ENCODE measurements around the gene FN3K. TPM values are rescaled to one million over a fixed set of nuclear protein-coding genes. Genes with fewer than 3 reads are reported as not detected.

The FN3K gene
- total RNA-seq, 1 donor from 2014 or later = 5.8 TPM

DNA sequence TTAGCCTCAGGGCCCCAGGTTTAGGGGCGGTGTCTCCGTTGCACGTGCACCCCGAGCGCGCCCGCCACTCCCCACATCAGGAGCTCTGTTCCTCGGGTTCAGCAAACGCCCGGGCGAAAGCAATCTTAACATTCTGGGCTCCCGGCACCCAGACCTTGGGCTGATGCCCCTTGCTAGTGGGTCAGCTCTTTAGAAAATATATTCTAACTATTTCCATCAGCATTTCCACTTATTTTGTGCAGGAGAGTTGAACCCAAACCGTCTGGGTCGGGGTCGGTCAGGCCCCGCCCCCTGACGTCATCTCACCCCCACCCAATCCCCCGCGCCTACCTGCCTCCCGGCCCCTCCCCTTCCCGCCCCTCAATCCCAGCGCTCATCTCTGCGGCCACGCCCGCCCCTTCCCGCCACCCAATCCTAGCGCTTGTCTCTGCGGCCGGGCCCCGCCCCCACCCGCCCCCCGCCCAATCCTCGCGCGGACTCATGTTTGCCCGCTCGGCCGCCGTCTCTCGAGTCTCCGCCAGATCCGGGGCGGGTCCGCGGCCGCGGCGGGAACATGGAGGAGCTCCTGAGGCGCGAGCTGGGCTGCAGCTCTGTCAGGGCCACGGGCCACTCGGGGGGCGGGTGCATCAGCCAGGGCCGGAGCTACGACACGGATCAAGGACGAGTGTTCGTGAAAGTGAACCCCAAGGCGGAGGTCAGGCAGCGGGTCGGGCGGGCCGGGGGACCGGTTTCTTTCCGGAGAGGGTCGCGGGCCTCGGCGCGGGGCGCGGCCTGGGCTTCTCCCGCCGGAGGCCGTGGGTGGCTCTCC is 19.0 kb upstream of the FN3K start, which contains the start of gene FN3KRP:
Gene FN3KRP (plus strand): TSS at position 504 of the 808 bp plus-strand sequence. CDS start 50 bp downstream, at position 554.
- peak within 1 kb of the TSS; percentile 84 for H3K4me3 ChIP-seq (ENCODE audit: low read depth, low read length)
- no peaks in the 10 kb centered on the region for H3K27me3 ChIP-seq (ENCODE audit: control insufficient read depth, insufficient read depth, low read length)
- TF ChIP-seq, protein P1, sequence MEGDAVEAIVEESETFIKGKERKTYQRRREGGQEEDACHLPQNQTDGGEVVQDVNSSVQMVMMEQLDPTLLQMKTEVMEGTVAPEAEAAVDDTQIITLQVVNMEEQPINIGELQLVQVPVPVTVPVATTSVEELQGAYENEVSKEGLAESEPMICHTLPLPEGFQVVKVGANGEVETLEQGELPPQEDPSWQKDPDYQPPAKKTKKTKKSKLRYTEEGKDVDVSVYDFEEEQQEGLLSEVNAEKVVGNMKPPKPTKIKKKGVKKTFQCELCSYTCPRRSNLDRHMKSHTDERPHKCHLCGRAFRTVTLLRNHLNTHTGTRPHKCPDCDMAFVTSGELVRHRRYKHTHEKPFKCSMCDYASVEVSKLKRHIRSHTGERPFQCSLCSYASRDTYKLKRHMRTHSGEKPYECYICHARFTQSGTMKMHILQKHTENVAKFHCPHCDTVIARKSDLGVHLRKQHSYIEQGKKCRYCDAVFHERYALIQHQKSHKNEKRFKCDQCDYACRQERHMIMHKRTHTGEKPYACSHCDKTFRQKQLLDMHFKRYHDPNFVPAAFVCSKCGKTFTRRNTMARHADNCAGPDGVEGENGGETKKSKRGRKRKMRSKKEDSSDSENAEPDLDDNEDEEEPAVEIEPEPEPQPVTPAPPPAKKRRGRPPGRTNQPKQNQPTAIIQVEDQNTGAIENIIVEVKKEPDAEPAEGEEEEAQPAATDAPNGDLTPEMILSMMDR (IDR thresholded peaks at IDR 0.05; ENCODE audit: insufficient read depth, low read length, poor library complexity, severe bottlenecking) = no peak
- H3K36me3 ChIP-seq (ENCODE audit: control insufficient read depth, insufficient read depth, low read length) = no peaks in the 10 kb centered on the region
- DNase-seq (ENCODE audit: low read depth) = peak; percentile 61

DNA sequence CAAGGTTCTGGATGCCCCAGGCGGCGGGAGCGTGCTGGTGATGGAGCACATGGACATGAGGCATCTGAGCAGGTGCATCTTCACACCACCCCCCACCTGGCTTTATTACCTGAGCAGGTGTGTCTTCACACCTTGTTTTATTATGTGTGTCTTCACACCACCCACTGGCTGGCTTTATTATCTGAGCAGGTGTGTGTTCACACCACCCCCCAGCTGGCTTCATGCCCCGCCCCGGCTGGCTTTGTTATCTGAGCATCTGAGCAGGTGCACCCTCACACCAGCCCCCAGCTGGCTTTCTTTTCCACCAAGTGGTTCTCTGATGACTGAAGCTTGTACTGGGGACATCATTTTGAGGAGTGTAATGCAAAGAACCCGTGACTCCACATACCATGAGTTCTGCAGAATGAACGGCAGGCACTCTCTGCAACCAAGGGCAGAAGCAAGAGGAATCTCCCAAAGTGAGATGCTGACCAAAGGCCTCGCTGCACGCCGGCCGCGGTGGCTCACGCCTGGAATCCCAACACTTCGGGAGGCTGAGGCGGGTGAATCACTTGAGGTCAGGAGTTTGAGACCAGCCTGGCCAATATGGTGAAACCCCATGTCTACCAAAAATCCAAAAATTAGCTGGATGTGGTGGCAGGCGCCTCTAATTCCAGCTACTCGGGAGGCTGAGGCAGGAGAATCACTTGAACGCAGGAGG is 16.3 kb upstream of the FN3K start:
- no peaks in the 10 kb centered on the region for H3K27me3 ChIP-seq (ENCODE audit: control insufficient read depth, insufficient read depth, low read length)
- DNase-seq (ENCODE audit: low read depth) = no peak
- peaks cover 1% of the 10 kb centered on the region for H3K36me3 ChIP-seq (ENCODE audit: control insufficient read depth, insufficient read depth, low read length)
- TF ChIP-seq, protein P1 (IDR thresholded peaks at IDR 0.05; ENCODE audit: insufficient read depth, low read length, poor library complexity, severe bottlenecking) = no peak
- H3K4me3 ChIP-seq (ENCODE audit: low read depth, low read length) = no peak overlapping the region

DNA sequence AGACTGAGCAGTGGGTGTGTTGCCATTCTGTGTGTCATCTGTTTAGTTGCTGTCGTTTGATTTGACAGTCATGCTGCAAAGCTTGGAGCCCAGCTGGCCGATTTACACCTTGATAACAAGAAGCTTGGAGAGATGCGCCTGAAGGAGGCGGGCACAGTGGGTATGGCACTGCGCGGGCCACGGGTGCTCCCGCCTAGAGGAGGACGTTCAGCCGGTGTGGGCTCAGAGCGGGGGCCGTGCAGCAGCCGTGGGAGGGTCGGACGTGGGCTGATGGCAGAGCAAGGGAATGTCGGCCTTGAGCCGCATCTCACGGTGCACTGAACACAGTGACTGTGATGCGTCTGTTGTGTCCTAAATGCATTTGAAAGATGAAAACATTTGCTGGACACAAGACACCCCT is 15.2 kb upstream of the FN3K start:
- no peak for DNase-seq (ENCODE audit: low read depth)
- H3K36me3 ChIP-seq (ENCODE audit: control insufficient read depth, insufficient read depth, low read length) = peaks cover 1% of the 10 kb centered on the region
- TF ChIP-seq, protein P1 (IDR thresholded peaks at IDR 0.05; ENCODE audit: insufficient read depth, low read length, poor library complexity, severe bottlenecking) = no peak
- H3K27me3 ChIP-seq (ENCODE audit: control insufficient read depth, insufficient read depth, low read length) = no peaks in the 10 kb centered on the region
- H3K4me3 ChIP-seq (ENCODE audit: low read depth, low read length) = no peak overlapping the region

DNA sequence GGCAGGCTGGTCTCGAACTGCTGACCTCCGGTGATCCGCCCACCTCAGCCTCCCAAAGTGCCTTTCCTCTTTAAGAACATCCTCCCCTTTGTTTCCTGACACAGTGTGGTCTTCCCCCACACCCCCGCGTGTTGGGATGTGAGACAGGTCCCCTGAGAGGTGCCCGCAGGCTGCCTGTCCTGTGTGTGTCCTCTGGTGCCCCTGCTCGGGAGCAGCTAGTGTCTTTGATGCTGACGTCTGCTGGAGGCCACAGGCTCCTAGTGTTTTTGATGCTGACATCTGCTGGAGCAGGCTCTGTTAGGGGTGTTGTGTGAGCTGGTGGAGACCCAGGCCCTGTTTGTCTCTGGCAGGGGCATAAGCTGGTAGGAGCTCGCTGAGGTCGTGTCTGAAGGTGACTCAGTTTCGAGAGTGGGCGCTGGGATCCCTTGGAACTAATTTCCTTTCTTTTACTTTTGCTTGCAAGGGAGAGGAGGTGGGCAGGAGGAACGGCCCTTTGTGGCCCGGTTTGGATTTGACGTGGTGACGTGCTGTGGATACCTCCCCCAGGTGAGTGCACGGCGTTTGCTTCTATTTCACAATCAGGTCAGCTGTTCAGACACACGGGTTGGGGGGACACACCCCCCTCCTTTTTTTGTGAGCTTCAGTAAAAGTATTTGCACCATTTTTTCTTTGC is 12.9 kb upstream of the FN3K start:
- TF ChIP-seq, protein P1 (IDR thresholded peaks at IDR 0.05; ENCODE audit: insufficient read depth, low read length, poor library complexity, severe bottlenecking) = no peak
- H3K27me3 ChIP-seq (ENCODE audit: control insufficient read depth, insufficient read depth, low read length) = no peaks in the 10 kb centered on the region
- no peak overlapping the region for H3K4me3 ChIP-seq (ENCODE audit: low read depth, low read length)
- peaks cover 1% of the 10 kb centered on the region for H3K36me3 ChIP-seq (ENCODE audit: control insufficient read depth, insufficient read depth, low read length)
- DNase-seq (ENCODE audit: low read depth) = no peak

DNA sequence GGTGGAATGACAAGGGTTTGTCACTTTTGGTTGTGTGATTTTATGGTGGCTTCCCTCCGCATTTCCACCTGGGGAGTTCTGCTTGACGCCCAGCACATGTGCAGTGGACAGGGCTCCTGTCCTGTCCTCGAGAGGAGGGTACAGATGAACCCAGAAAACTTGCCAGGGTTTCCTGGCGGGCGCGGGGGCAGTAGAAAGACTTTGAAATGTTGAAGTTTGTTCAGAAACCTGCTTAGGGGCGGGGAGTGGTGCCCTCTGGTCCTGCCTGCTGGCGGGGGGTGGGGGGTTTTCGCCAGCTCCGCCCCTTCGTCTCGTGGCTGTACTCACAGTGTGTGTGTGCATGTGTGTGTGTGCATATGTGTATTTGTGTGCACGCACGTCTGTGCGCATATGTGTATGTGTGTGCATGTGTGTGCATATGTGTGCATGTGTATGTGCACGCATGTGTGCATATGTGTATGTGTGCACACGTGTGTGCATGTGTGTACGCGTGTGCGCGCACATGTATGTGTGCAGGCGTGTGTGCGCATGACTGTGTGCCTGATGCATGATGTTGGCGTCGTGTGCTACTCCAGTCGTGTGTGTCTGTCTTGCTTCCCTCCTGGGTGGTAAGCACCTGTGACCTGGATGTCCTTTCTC is 12.1 kb upstream of the FN3K start:
- DNase-seq (ENCODE audit: low read depth) = no peak
- Histone ChIP-seq H3K4me3 (ENCODE audit: low read depth, low read length) (no peak overlapping the region), H3K27me3 (ENCODE audit: control insufficient read depth, insufficient read depth, low read length) (no peaks in the 10 kb centered on the region), H3K36me3 (ENCODE audit: control insufficient read depth, insufficient read depth, low read length) (peaks cover 1% of the 10 kb centered on the region)
- TF ChIP-seq, protein P1 (IDR thresholded peaks at IDR 0.05; ENCODE audit: insufficient read depth, low read length, poor library complexity, severe bottlenecking) = no peak
